NCI-H2196 (cell line): ENCODE measurements around the gene GOLGA6C.
"Not testable (repeated sequence)": the region's sequence is repeated elsewhere in the genome, so short reads cannot be mapped to it uniquely, and the experiment has no call there.

Experiments used
- DNase-seq: peaks from one replicate; lab custom pipeline; 2025; ENCODE audit not compliant: unreplicated experiment; lab: John Stamatoyannopoulos, UW

The GOLGA6C gene

GRCh38 chr15:75258034-75258433 lies at the start of gene GOLGA6C:
Gene GOLGA6C, plus strand, starts transcription at chr15:75258334. Its CDS starts 265 bp downstream, at chr15:75258599.
- DNase-seq: not testable (repeated sequence)

DNA sequence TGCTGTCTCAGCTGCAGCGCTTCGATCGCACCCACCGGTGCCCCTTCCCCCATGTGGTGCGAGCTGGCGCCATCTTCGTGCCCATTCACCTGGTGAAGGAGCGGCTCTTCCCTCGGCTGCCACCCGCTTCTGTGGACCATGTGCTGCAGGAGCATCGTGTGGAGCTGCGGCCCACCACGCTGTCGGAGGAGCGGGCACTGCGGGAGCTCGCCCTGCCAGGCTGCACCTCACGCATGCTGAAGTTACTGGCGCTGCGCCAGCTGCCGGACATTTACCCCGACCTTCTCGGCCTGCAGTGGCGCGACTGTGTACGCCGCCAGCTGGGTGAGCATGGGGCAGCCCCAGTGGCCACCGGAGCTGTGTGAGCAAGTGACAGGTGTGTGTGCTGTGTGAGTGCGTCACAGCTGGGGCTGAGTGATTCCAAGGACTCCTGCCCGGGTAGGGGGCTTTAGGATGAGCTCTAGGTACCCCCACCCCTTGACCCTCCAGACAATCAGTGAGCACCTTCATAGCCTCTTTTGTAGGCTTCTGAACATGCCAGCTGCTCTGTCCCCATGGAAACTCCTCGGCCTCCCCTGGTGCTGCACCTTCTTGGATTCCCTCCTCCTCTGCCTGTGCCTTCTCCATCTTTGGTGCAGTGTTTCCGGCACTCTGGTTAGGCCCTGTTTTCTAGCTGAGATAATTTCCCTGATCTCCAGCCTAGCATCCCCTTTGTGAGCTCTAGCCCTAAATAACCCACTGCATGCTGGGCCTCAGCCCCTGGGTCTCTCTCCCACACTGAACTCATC lies 49.4 kb upstream of the GOLGA6C start:
- DNase-seq: no peak

GRCh38 chr15:75209289-75209676 lies 48.9 kb upstream of the GOLGA6C start:
- no peak for DNase-seq

GRCh38 chr15:75210811-75211230 lies 47.3 kb upstream of the GOLGA6C start:
- DNase-seq: no peak

DNA sequence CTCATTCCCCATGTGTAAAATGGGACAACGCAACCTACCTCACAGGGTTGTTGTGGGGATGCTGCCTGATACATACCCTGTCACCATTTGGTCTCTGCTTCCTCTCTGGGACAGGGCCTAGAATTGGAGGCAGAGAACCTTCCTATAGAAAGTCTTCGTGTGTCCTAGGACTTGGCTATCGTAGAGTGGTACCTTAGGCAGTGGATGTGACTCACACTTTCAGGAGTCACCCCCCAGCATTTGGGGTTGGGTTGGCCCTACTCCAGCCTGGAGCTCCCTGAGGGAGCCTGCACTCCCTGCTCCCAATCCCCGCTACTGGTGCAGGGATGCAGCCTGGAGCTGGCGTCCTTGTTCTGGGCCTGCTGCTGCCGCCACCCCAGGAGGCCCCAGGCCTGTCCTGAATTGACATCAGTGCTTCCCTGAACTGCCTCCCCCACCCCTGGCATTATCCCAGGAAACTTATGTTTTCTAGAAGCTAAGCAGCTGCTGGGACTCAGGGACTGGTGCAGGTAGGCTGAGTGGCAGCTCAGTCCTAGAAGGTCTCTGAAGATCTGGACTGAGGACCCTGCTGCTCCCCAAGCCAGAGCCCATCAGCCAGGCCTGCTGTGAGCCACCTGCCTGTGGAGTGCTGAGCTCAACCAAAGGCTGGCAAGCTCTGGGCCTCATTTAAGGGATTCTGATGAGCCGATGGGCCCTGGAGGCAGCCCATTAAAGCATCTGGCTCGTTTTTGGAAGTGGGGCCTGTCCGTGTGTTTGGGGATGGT lies 46.5 kb upstream of the GOLGA6C start:
- DNase-seq: no peak

DNA sequence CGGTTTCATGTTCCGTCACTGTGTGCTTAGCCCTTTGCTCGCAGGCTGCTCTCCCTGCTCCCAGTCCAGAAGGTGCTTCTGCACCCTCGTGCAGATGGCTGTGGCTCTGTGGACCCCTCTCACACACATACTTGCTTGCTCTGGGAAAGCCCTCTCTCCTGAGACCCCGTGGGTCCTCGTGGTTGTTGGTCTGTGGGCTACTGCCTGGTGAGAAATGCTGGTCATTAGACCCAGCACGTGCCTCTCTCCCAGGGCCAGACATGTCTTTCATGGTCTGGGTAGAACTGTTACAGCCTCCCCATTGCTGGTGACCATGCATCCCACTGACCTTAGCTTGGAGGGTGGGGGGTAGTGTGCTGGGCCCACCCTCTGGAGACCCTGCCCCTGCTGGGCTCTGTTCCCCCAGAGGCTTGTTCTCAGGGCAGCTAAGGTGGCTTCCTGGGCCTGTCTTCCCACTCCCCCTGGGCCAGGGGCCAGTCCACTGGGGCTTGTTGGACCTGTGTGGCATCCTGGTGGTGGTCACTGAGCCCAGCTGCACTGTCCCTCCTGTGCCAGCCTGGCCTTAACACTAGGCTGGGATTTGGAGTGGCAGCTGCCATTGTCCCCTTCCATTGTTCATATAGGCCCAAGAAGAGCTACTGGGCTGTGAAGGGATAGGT lies 45.8 kb upstream of the GOLGA6C start:
- no peak for DNase-seq

- no peak for DNase-seq
These were observed 44.8 kb upstream of the GOLGA6C start for GRCh38 chr15:75213212-75213767.

DNA sequence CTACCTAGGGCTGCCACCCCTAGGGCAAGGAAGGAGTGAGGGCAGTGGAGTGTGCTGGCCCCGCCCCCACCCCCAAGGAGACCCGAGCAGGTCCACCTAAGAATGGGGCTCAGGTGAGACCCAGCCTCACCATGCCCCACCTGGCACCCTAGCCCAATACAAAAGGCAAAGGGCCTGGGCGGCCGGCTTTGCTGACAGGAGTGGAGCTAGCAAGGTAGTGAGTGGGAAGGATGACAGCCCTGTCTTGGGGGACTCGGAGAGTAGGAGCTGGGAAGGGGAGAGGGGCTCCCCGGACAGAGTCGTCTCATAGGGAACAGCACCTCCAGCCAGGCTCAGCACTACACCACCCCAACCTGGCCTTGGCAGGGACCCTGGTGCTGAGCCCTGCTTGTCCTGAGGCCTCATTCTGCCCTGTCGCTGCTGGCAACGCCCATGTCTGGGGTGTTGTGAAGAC lies 44.3 kb upstream of the GOLGA6C start:
- DNase-seq: no peak

GRCh38 chr15:75214293-75215096 lies 43.6 kb upstream of the GOLGA6C start:
- no peak for DNase-seq

- DNase-seq: no peak
These were observed 42.8 kb upstream of the GOLGA6C start for GRCh38 chr15:75215107-75216004.

DNA sequence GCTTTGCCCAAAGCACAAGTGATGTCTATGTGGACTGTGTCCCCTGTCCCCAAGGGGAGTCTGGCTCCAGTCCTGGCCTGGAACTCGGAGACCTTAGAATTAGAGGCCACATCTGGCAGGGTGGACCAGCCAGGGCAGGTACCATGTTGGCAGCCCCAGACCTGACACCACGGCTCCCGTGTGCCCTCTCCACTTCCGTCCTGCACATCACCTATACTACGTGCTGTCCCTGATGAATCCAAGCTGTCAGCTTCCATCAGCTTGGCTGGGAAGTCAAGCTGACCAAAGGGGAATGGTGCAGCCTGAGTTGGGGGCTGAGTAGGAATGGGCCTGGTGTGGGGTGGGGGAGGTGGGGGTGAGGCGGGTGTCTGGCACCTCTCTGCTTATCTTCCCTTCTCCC lies 41.1 kb upstream of the GOLGA6C start:
- no peak for DNase-seq

GRCh38 chr15:75217574-75217973 lies 40.6 kb upstream of the GOLGA6C start:
- not testable (repeated sequence) for DNase-seq

- DNase-seq: not testable (repeated sequence)
These were observed 38.6 kb upstream of the GOLGA6C start for GRCh38 chr15:75219507-75219929.

DNA sequence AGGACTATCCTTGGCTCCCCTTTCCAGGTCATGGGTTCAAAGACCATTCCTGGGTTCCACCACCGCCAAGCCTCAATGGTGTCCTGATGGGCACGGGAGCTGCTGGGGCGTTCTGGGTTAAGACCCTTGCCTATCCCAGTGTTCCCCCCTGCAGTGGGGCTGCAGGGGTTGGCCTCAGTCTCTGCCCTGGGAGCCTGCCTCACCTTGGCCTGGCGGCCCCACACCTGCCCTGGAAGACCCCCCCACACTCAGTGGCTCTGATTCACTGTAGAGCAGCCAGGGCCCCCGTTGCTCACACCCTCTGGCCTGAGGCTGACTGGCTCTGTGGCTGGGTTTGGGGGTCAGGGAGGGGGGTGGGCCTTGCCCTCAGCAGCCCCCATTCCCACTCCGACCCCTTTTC lies 34.4 kb upstream of the GOLGA6C start:
- DNase-seq: no peak

- no peak for DNase-seq
These were observed 33.9 kb upstream of the GOLGA6C start for GRCh38 chr15:75224281-75224680.

- not testable (repeated sequence) for DNase-seq
These were observed 32.9 kb upstream of the GOLGA6C start for GRCh38 chr15:75225102-75225836.

GRCh38 chr15:75225951-75226732 lies 32.0 kb upstream of the GOLGA6C start:
- DNase-seq: no peak

DNA sequence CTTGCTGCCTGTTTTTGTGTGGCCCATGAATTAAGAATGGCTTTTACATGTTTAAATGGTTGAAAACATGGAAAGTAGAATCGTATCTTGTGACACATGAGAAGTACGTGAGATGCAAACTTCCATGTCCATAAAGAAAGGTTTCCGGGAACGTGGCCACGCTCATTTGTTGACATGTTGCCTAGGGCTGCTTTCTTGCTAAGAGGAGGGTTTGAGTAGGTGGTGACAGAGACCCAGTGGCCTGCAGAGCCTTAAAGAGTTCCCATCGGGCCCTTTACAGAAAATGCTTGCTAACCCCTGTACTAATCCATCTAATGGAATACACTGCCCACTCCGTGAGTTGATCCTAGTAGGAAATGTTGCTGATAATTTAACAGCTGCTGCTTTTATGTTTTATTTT lies 31.0 kb upstream of the GOLGA6C start:
- not testable (repeated sequence) for DNase-seq
